VCaP (cell line): ENCODE results near the gene ARHGAP8.

Source experiments
- H3K27ac ChIP-seq: fragments of 450-650 bp; 2 replicates; pipeline ENCODE4 v1.5.1; 2017
- CTCF ChIP-seq: fragments of 450-650 bp; conservative IDR thresholded peaks from 2 replicates; pipeline ENCODE4 v1.5.1; 2017; ENCODE audit warnings: mild to moderate bottlenecking, moderate library complexity

Gene ARHGAP8

GRCh38 chr22:44839721-44840120 is 87.3 kb downstream of the ARHGAP8 start:
- H3K27ac ChIP-seq, result no peak overlapping the region
- no peak for TF ChIP-seq CTCF

GRCh38 chr22:44840611-44841322 is 88.4 kb downstream of the ARHGAP8 start:
- no peak for TF ChIP-seq CTCF
- H3K27ac ChIP-seq, result no peak overlapping the region

- TF ChIP-seq CTCF, result no peak
- no peak overlapping the region for H3K27ac ChIP-seq
These were observed 90.0 kb downstream of the ARHGAP8 start for GRCh38 chr22:44842417-44842816.

GRCh38 chr22:44845191-44845590 is 92.8 kb downstream of the ARHGAP8 start:
- no peak overlapping the region for H3K27ac ChIP-seq
- TF ChIP-seq CTCF, result no peak

GRCh38 chr22:44845796-44846720 is 93.7 kb downstream of the ARHGAP8 start:
- no peak for TF ChIP-seq CTCF
- no peak overlapping the region for H3K27ac ChIP-seq

- H3K27ac ChIP-seq, result no peak overlapping the region
- TF ChIP-seq CTCF, result no peak
These were observed 94.4 kb downstream of the ARHGAP8 start for GRCh38 chr22:44846726-44847275.

- H3K27ac ChIP-seq, result no peak overlapping the region
- TF ChIP-seq CTCF, result no peak
These were observed 95.0 kb downstream of the ARHGAP8 start for GRCh38 chr22:44847380-44847779.
